Measurements from ENCODE around the gene PRR36. TPM values are rescaled to one million over a fixed set of nuclear protein-coding genes. Genes with fewer than 3 reads are reported as not detected.
"Not testable (repeated sequence)": the region's sequence is repeated elsewhere in the genome, so short reads cannot be mapped to it uniquely, and the experiment has no call there.

Gene PRR36
- total and polyA plus RNA-seq, 10 donors, result 0.02 to 0.43 (median 0.09) TPM; not detected in 3

GRCh38 chr19:7860714-7861618 is 13.2 kb downstream of the PRR36 start:
- Histone ChIP-seq H3K4me1 (peaks cover 8 to 44% (median 22%) of the 10 kb centered on the region in 6 donors), H3K4me3 (no peak overlapping the region), H3K27ac (no peak overlapping the region), H3K9me3 (no peaks in the 10 kb centered on the region), H3K36me3 (peaks cover 0 to 56% (median 0%) of the 10 kb centered on the region in 6 donors), H3K27me3 (replicated peaks in 1 of 7) (peaks cover 2 to 100% (median 64%) of the 10 kb centered on the region in 7 donors)
- TF ChIP-seq POLR2AphosphoS5 (IDR thresholded peaks at IDR 0.05) (no peak), CTCF (IDR thresholded peaks at IDR 0.05 in 8 of 11, conservative IDR thresholded peaks at IDR 0.05 in 3 of 11) (no peak), POLR2A (IDR thresholded peaks at IDR 0.05) (no peak)
- intact Hi-C loops (cut with DNase I; ENCODE audit: low total_unique reads), result no loop called here
- no peak for DNase-seq
- 75 to 83% (median 78%) methylated on average over 9 to 14 of the region's 14 CpGs for WGBS, 5 donors

- H3K36me3 ChIP-seq, result peaks cover 0 to 64% (median 0%) of the 10 kb centered on the region in 6 donors
- no peak overlapping the region for H3K27ac ChIP-seq
- H3K4me3 ChIP-seq, result no peak overlapping the region
- 88 to 92% (median 88%) methylated on average over 15 to 22 of the region's 22 CpGs for WGBS, 5 donors
- intact Hi-C loops (cut with DNase I; ENCODE audit: low total_unique reads), result no loop called here
- TF ChIP-seq POLR2A (IDR thresholded peaks at IDR 0.05), result no peak
- no peak for TF ChIP-seq CTCF (IDR thresholded peaks at IDR 0.05 in 8 of 11, conservative IDR thresholded peaks at IDR 0.05 in 3 of 11)
- no peak for TF ChIP-seq POLR2AphosphoS5 (IDR thresholded peaks at IDR 0.05)
- peaks cover 8 to 38% (median 21%) of the 10 kb centered on the region in 6 donors for H3K4me1 ChIP-seq
- H3K9me3 ChIP-seq, result no peaks in the 10 kb centered on the region
- peaks cover 2 to 95% (median 55%) of the 10 kb centered on the region in 7 donors for H3K27me3 ChIP-seq (replicated peaks in 1 of 7)
- peak; percentile 40 for DNase-seq
These were observed 14.1 kb downstream of the PRR36 start for GRCh38 chr19:7859831-7860713.

GRCh38 chr19:7859087-7859486 is 15.1 kb downstream of the PRR36 start:
- WGBS, 5 donors, result 94 to 98% (median 94%) methylated on average over 8 of the region's 8 CpGs
- intact Hi-C loops (cut with DNase I; ENCODE audit: low total_unique reads); H3K9me3 ChIP-seq; H3K4me3 ChIP-seq; H3K27ac ChIP-seq: not testable (repeated sequence)
- peak; percentile 31 for DNase-seq
- Histone ChIP-seq H3K27me3 (replicated peaks in 1 of 7) (peaks cover 2 to 85% (median 49%) of the 10 kb centered on the region in 7 donors), H3K4me1 (peaks cover 8 to 31% (median 20%) of the 10 kb centered on the region in 6 donors), H3K36me3 (peaks cover 0 to 63% (median 0%) of the 10 kb centered on the region in 6 donors)

- Histone ChIP-seq H3K4me3 (no peak overlapping the region), H3K27ac (no peak overlapping the region), H3K9me3 (no peaks in the 10 kb centered on the region), H3K4me1 (peaks cover 10 to 33% (median 23%) of the 10 kb centered on the region in 6 donors), H3K27me3 (replicated peaks in 1 of 7) (peaks cover 2 to 77% (median 41%) of the 10 kb centered on the region in 7 donors), H3K36me3 (peaks cover 0 to 55% (median 0%) of the 10 kb centered on the region in 6 donors)
- peak in 1 of 3 donors; percentile 9 for TF ChIP-seq POLR2AphosphoS5 (IDR thresholded peaks at IDR 0.05)
- TF ChIP-seq CTCF (IDR thresholded peaks at IDR 0.05 in 8 of 11, conservative IDR thresholded peaks at IDR 0.05 in 3 of 11), result no peak
- DNase-seq, result no peak
- WGBS, 5 donors, result 57 to 80% (median 74%) methylated on average over 23 to 29 of the region's 29 CpGs
- intact Hi-C loops (cut with DNase I; ENCODE audit: low total_unique reads), result no loop called here
These were observed 15.9 kb downstream of the PRR36 start for GRCh38 chr19:7858109-7858770.
